Chondrocyte (in vitro differentiated cells): Measurements from ENCODE around the gene TCF7L2. TPM values are rescaled to one million over a fixed set of nuclear protein-coding genes. Genes with fewer than 3 reads are reported as not detected.

ENCODE experiments used
- DNase-seq: peaks from one replicate; pipeline ENCODE4 v3.0.0; 2021; ENCODE audit warnings: mixed read lengths, low spot score
- H3K27ac Mint-ChIP-seq: one replicate; pipeline ENCODE4 v1.8.0; 2021; ENCODE audit warnings: mild to moderate bottlenecking, moderate library complexity, mixed read lengths; ENCODE audit not compliant: unreplicated experiment
- H3K27me3 Mint-ChIP-seq: 2 replicates; pipeline ENCODE4 v1.8.0; 2021; ENCODE audit warnings: low read depth, mixed read lengths
- H3K36me3 Mint-ChIP-seq: 2 replicates; pipeline ENCODE4 v1.8.0; 2021; ENCODE audit warnings: low read depth, mixed read lengths
- H3K4me1 Mint-ChIP-seq: 2 replicates; pipeline ENCODE4 v1.8.0; 2021; ENCODE audit warnings: low read depth, mild to moderate bottlenecking, mixed read lengths
- H3K4me3 Mint-ChIP-seq: one replicate; pipeline ENCODE4 v1.8.0; 2021; ENCODE audit warnings: mild to moderate bottlenecking, moderate library complexity, mixed read lengths; ENCODE audit not compliant: unreplicated experiment
- H3K9me3 Mint-ChIP-seq: 2 replicates; pipeline ENCODE4 v1.8.0; 2021; ENCODE audit warnings: low read depth, mixed read lengths
- CTCF ChIP-seq: fragments of 200-600 bp; sonication (generic); IDR thresholded peaks from 2 replicates; pipeline ENCODE4 v1.5.0; 2021; ENCODE audit warnings: antibody characterized with exemption, mild to moderate bottlenecking, moderate library complexity
- total RNA-seq: library from RNA; stranded (reverse); gene quantifications from 3 replicates; pipeline ENCODE4 v1.2.1, GENCODE V29; 2021

TCF7L2 gene
- total RNA-seq, 1 donor from 2014 or later = 30.9 TPM

- Mint-ChIP-seq H3K9me3 (no peaks in the 10 kb centered on the region), H3K4me3 (no peak overlapping the region), H3K36me3 (peaks cover 38% of the 10 kb centered on the region), H3K27ac (no peak overlapping the region), H3K27me3 (no peaks in the 10 kb centered on the region), H3K4me1 (peaks cover 19% of the 10 kb centered on the region)
- TF ChIP-seq CTCF = no peak
- no peak for DNase-seq
These were observed 201.2 kb downstream of the TCF7L2 start for GRCh38 chr10:113151190-113151666.

- Mint-ChIP-seq H3K4me1 (peaks cover 22% of the 10 kb centered on the region), H3K36me3 (peaks cover 44% of the 10 kb centered on the region), H3K9me3 (no peaks in the 10 kb centered on the region), H3K4me3 (no peak overlapping the region), H3K27me3 (no peaks in the 10 kb centered on the region), H3K27ac (no peak overlapping the region)
- DNase-seq = no peak
- TF ChIP-seq CTCF = no peak
These were observed 203.6 kb downstream of the TCF7L2 start for GRCh38 chr10:113153493-113154102.

GRCh38 chr10:113157441-113157840, 207.4 kb downstream of the TCF7L2 start:
- H3K4me3 Mint-ChIP-seq = no peak overlapping the region
- no peak for TF ChIP-seq CTCF
- no peak for DNase-seq
- H3K4me1 Mint-ChIP-seq = peaks cover 15% of the 10 kb centered on the region
- H3K27ac Mint-ChIP-seq = no peak overlapping the region
- peaks cover 44% of the 10 kb centered on the region for H3K36me3 Mint-ChIP-seq
- no peaks in the 10 kb centered on the region for H3K9me3 Mint-ChIP-seq
- no peaks in the 10 kb centered on the region for H3K27me3 Mint-ChIP-seq

- Mint-ChIP-seq H3K36me3 (peaks cover 38% of the 10 kb centered on the region), H3K27ac (no peak overlapping the region), H3K4me3 (no peak overlapping the region), H3K27me3 (no peaks in the 10 kb centered on the region), H3K9me3 (no peaks in the 10 kb centered on the region), H3K4me1 (peaks cover 19% of the 10 kb centered on the region)
- no peak for DNase-seq
- TF ChIP-seq CTCF = no peak
These were observed 208.1 kb downstream of the TCF7L2 start for GRCh38 chr10:113158183-113158582.

- no peak for DNase-seq
- Mint-ChIP-seq H3K36me3 (peaks cover 32% of the 10 kb centered on the region), H3K27me3 (no peaks in the 10 kb centered on the region), H3K4me1 (peaks cover 23% of the 10 kb centered on the region), H3K27ac (no peak overlapping the region), H3K9me3 (no peaks in the 10 kb centered on the region), H3K4me3 (no peak overlapping the region)
- no peak for TF ChIP-seq CTCF
These were observed 209.5 kb downstream of the TCF7L2 start for GRCh38 chr10:113159563-113159962.
